22Rv1 (cell line): ENCODE data around the gene HCK.

Experiments used
- CTCF ChIP-seq: fragments of 450-650 bp; IDR thresholded peaks from 2 replicates; pipeline ENCODE4 v1.5.1; 2017; ENCODE audit warnings: mild to moderate bottlenecking
- ZFX ChIP-seq: fragments of 450-650 bp; IDR thresholded peaks from 2 replicates; pipeline ENCODE4 v1.6.1; 2017; ENCODE audit warnings: antibody characterized with exemption, borderline replicate concordance

GRCh38 chr20:32024683-32025295 is 27.3 kb upstream of the HCK start:
- TF ChIP-seq CTCF = no peak
- TF ChIP-seq ZFX = no peak
